ENCODE data around the gene PDZD8.

DNA sequence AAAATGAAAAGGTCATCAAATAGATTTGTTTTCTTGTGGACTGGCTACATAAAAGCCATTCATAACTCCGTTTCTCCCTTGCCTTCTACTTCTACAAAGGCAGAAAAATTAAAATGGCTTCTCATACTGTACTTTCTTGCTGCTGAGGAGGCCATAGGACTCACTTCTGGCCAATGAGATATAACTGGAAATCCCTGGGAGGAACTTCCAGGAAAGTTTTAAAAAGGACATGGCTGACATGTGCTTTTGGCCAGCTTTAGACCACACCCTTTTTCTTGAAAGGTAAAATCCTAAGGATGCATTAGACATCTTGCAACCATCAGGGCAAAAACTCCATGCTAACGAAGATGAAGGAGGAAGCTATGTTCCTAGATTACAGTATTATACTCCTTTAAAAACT, 58.5 kb downstream of the PDZD8 start:
- TF ChIP-seq, protein P1, sequence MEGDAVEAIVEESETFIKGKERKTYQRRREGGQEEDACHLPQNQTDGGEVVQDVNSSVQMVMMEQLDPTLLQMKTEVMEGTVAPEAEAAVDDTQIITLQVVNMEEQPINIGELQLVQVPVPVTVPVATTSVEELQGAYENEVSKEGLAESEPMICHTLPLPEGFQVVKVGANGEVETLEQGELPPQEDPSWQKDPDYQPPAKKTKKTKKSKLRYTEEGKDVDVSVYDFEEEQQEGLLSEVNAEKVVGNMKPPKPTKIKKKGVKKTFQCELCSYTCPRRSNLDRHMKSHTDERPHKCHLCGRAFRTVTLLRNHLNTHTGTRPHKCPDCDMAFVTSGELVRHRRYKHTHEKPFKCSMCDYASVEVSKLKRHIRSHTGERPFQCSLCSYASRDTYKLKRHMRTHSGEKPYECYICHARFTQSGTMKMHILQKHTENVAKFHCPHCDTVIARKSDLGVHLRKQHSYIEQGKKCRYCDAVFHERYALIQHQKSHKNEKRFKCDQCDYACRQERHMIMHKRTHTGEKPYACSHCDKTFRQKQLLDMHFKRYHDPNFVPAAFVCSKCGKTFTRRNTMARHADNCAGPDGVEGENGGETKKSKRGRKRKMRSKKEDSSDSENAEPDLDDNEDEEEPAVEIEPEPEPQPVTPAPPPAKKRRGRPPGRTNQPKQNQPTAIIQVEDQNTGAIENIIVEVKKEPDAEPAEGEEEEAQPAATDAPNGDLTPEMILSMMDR (IDR thresholded peaks at IDR 0.05) = no peak
- TF ChIP-seq POLR2A (IDR thresholded peaks at IDR 0.05) = no peak

Measured in right lobe of liver (tissue), 4 donors.